ENCODE data around the gene LIPA. TPM values are rescaled to one million over a fixed set of nuclear protein-coding genes. Genes with fewer than 3 reads are reported as not detected.
"Not testable (repeated sequence)": the region's sequence is repeated elsewhere in the genome, so short reads cannot be mapped to it uniquely, and the experiment has no call there.

The LIPA gene
- total RNA-seq, 2 donors from 2014 or later, result 19.8 to 30.4 TPM

DNA sequence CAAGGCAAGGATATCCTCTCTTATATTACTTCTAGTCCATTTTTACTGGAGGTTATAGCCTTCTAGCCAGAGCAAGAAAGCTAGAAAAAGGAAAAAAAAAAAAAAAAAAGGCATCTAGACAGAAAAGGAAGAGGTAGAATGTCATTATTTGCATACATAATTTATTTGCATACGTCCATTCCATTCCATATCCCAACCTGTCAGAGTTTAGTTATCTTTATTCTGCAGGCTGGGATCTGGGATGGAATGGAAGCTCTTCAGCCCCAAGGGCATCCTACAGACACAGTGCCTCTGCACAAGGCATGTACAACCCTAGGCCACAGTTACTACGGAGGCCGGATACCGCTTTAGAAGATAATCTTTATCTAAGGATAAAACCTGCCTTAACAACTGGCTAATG, 54.1 kb downstream of the LIPA start:
- H3K4me3 ChIP-seq, result no peak overlapping the region
- ATAC-seq, result no peak
- no peak for DNase-seq
- no peak overlapping the region for H3K27ac ChIP-seq
- intact Hi-C loops (cut with DNase I), result no loop called here
- H3K27me3 ChIP-seq, result no peaks in the 10 kb centered on the region
- TF ChIP-seq, protein P1, sequence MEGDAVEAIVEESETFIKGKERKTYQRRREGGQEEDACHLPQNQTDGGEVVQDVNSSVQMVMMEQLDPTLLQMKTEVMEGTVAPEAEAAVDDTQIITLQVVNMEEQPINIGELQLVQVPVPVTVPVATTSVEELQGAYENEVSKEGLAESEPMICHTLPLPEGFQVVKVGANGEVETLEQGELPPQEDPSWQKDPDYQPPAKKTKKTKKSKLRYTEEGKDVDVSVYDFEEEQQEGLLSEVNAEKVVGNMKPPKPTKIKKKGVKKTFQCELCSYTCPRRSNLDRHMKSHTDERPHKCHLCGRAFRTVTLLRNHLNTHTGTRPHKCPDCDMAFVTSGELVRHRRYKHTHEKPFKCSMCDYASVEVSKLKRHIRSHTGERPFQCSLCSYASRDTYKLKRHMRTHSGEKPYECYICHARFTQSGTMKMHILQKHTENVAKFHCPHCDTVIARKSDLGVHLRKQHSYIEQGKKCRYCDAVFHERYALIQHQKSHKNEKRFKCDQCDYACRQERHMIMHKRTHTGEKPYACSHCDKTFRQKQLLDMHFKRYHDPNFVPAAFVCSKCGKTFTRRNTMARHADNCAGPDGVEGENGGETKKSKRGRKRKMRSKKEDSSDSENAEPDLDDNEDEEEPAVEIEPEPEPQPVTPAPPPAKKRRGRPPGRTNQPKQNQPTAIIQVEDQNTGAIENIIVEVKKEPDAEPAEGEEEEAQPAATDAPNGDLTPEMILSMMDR (IDR thresholded peaks at IDR 0.05), result no peak
- TF ChIP-seq POLR2A (IDR thresholded peaks at IDR 0.05), result no peak
- WGBS, 2 donors, result 83 to 94% methylated on average over 4 of the region's 4 CpGs
- H3K36me3 ChIP-seq (replicated peaks in 1 of 2; ENCODE audit: insufficient read depth in 1 of 2, low read depth in 2 of 2), result no peaks in the 10 kb centered on the region
- no peaks in the 10 kb centered on the region for H3K9me3 ChIP-seq
- no peaks in the 10 kb centered on the region for H3K4me1 ChIP-seq

DNA sequence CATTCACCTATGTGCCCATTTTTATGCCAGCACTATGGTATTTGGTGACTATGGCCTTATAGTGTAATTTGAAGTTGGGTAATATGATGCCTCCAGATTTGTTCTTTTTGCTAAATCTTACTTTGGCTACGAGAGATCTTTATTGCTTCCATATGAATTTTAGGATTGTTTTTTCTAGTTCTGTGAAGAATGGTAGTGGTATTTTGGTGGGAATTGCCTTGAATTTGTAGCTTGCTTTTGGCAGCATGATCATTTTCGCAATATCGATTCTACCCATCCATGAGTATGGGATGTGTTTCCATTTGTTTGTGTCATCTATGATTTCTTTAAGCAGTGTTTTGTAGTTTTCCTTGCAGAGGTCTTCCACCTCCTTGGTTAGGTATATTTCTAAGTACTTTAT, 60.3 kb downstream of the LIPA start:
- intact Hi-C loops (cut with DNase I); H3K4me1 ChIP-seq; H3K4me3 ChIP-seq; H3K9me3 ChIP-seq; H3K27me3 ChIP-seq; H3K27ac ChIP-seq; ATAC-seq; DNase-seq; H3K36me3 ChIP-seq (replicated peaks in 1 of 2; ENCODE audit: insufficient read depth in 1 of 2, low read depth in 2 of 2): not testable (repeated sequence)
- WGBS, 2 donors, result 94 to 98% methylated on average over 3 of the region's 3 CpGs

DNA sequence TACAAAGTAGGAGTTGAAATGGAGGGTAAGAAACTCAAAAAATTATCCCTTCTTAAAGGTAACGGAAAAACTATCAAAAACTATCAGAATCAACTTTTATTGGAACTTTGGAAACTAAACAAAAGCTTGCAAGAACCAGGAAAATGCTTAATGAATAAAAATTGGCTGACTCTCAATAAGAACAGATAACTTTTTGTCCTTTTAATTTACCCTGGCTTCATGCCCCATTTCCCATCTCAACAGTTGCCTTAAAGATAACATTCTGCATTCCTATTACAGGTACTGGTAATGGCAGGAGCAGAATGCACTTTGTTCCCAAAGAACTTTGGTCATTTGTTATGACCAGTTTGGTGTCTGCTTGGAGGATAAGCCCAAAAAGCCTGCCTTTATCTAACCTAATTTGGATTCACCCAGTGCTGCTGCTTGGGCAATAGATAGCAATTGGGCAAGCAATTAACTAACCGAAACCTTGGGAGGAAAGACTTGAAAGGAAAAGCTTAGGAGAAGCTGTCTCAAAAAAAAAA, 62.3 kb downstream of the LIPA start:
- ATAC-seq (no peak), DNase-seq (no peak)
- WGBS, 2 donors, result 92 to 98% methylated on average over 2 of the region's 2 CpGs
- intact Hi-C loops (cut with DNase I), result no loop called here
- Histone ChIP-seq H3K4me1 (peaks cover 6% of the 10 kb centered on the region), H3K36me3 (replicated peaks in 1 of 2; ENCODE audit: insufficient read depth in 1 of 2, low read depth in 2 of 2) (no peaks in the 10 kb centered on the region), H3K9me3 (no peaks in the 10 kb centered on the region), H3K27me3 (no peaks in the 10 kb centered on the region), H3K27ac (no peak overlapping the region), H3K4me3 (no peak overlapping the region)
- no peak for TF ChIP-seq POLR2A (IDR thresholded peaks at IDR 0.05)

DNA sequence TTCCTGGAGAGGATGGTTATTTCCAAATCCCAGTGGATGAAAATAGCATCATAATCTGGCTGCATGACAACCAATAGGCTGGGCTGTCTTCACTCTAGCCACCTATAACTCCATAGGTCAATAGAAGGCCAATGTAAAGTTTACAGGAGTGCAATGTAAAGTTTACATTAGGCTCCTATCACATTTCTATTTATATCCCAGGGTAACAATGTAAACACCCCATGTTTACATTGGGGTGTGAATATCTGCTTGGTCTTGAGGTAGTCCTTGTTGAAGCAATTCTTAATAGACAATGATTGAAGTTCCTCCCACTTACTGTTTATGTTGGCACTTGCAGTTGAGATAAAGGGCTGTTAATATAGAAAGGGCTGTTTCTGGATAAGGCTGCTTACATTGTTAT, 65.9 kb downstream of the LIPA start:
- no peak for DNase-seq
- TF ChIP-seq POLR2A (IDR thresholded peaks at IDR 0.05), result no peak
- TF ChIP-seq, protein P1 (IDR thresholded peaks at IDR 0.05), result no peak
- ATAC-seq, result no peak
- Histone ChIP-seq H3K4me1 (peaks cover 6% of the 10 kb centered on the region), H3K36me3 (replicated peaks in 1 of 2; ENCODE audit: insufficient read depth in 1 of 2, low read depth in 2 of 2) (no peaks in the 10 kb centered on the region), H3K27me3 (no peaks in the 10 kb centered on the region), H3K27ac (no peak overlapping the region), H3K4me3 (no peak overlapping the region), H3K9me3 (no peaks in the 10 kb centered on the region)
- intact Hi-C loops (cut with DNase I), result no loop called here

DNA sequence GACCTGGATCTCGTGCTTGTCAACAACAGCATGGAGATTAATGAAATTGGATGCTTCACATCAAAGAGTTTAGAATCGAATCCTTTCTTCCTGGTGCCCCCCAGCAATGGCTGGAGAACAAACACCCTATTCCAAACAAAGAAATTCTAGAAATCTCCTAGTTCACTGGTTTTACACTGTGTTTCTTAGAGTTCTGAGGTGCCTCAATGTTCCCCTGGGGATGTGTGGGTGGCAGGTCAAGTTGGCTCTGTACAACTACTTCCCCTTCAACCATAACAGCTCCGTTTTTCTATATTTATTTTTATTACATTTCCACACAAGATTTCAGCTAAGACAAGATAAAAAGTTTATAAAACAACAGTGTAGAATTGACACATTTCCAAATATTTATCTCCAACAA, 66.9 kb downstream of the LIPA start:
- TF ChIP-seq, protein P1 (IDR thresholded peaks at IDR 0.05), result no peak
- TF ChIP-seq POLR2A (IDR thresholded peaks at IDR 0.05), result no peak
- Histone ChIP-seq H3K27me3 (no peaks in the 10 kb centered on the region), H3K9me3 (no peaks in the 10 kb centered on the region), H3K4me1 (peaks cover 6% of the 10 kb centered on the region), H3K27ac (no peak overlapping the region), H3K36me3 (replicated peaks in 1 of 2; ENCODE audit: insufficient read depth in 1 of 2, low read depth in 2 of 2) (no peaks in the 10 kb centered on the region), H3K4me3 (no peak overlapping the region)
- 57 to 60% methylated on average over 3 of the region's 3 CpGs for WGBS, 2 donors
- ATAC-seq (no peak), DNase-seq (no peak)
- intact Hi-C loops (cut with DNase I), result no loop called here

DNA sequence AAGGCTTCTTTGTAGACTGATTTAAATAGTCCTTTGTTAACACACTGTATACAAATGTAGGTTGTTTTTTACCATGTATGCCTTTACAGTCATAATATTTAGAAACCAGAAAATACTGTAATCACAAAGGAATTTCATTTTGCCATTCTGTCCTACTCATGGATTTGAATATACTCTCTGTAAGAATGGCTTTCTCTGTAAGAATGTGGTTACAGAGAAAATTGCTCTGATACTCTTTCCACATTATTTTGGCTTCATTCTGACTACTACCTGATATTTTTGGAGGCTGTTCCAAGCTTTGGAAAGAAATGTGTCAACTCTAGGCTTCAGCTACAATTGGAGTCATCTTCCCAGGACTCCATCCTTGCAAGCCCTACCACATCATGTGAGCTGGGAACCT, 68.0 kb downstream of the LIPA start:
- Histone ChIP-seq H3K9me3 (no peaks in the 10 kb centered on the region), H3K4me3 (no peak overlapping the region), H3K27me3 (no peaks in the 10 kb centered on the region), H3K27ac (no peak overlapping the region), H3K36me3 (replicated peaks in 1 of 2; ENCODE audit: insufficient read depth in 1 of 2, low read depth in 2 of 2) (no peaks in the 10 kb centered on the region), H3K4me1 (peaks cover 6% of the 10 kb centered on the region)
- TF ChIP-seq, protein P1 (IDR thresholded peaks at IDR 0.05), result no peak
- no peak for TF ChIP-seq POLR2A (IDR thresholded peaks at IDR 0.05)
- intact Hi-C loops (cut with DNase I), result no loop called here
- DNase-seq, result no peak
- no peak for ATAC-seq

All from body of pancreas (tissue), 4 donors.